NCI-H146 (cell line): ENCODE results near the gene NRG2.

Source experiments
- DNase-seq: peaks from one replicate; lab custom pipeline; 2025; lab: John Stamatoyannopoulos, UW

NRG2 gene

GRCh38 chr5:140010798-140011197, 32.3 kb downstream of the NRG2 start:
- no peak for DNase-seq

GRCh38 chr5:140007311-140007710, 35.8 kb downstream of the NRG2 start:
- no peak for DNase-seq

GRCh38 chr5:140005145-140005591, 37.9 kb downstream of the NRG2 start:
- DNase-seq = no peak

- no peak for DNase-seq
These were observed 38.9 kb downstream of the NRG2 start for GRCh38 chr5:140004174-140004573.

GRCh38 chr5:140003519-140003918, 39.6 kb downstream of the NRG2 start:
- no peak for DNase-seq

- DNase-seq = no peak
These were observed 42.8 kb downstream of the NRG2 start for GRCh38 chr5:140000332-140000731.

GRCh38 chr5:139998837-139999236, 44.3 kb downstream of the NRG2 start:
- DNase-seq = no peak

GRCh38 chr5:139997276-139997675, 45.8 kb downstream of the NRG2 start:
- no peak for DNase-seq

- DNase-seq = no peak
These were observed 47.2 kb downstream of the NRG2 start for GRCh38 chr5:139995929-139996328.

- no peak for DNase-seq
These were observed 48.9 kb downstream of the NRG2 start for GRCh38 chr5:139994234-139994633.

- DNase-seq = no peak
These were observed 57.4 kb downstream of the NRG2 start for GRCh38 chr5:139985733-139986132.

GRCh38 chr5:139985290-139985689, 57.8 kb downstream of the NRG2 start:
- no peak for DNase-seq

- DNase-seq = no peak
These were observed 58.3 kb downstream of the NRG2 start for GRCh38 chr5:139984816-139985215.

GRCh38 chr5:139982975-139983240, 60.2 kb downstream of the NRG2 start:
- DNase-seq = no peak

- DNase-seq = no peak
These were observed 60.7 kb downstream of the NRG2 start for GRCh38 chr5:139982157-139982974.

GRCh38 chr5:139980765-139981164, 62.3 kb downstream of the NRG2 start:
- DNase-seq = no peak

GRCh38 chr5:139979943-139980342, 63.2 kb downstream of the NRG2 start:
- no peak for DNase-seq

- no peak for DNase-seq
These were observed 63.6 kb downstream of the NRG2 start for GRCh38 chr5:139979518-139979917.

GRCh38 chr5:139976703-139977102, 66.4 kb downstream of the NRG2 start:
- no peak for DNase-seq

- no peak for DNase-seq
These were observed 67.2 kb downstream of the NRG2 start for GRCh38 chr5:139975942-139976341.

- no peak for DNase-seq
These were observed 67.8 kb downstream of the NRG2 start for GRCh38 chr5:139975306-139975705.

- DNase-seq = no peak
These were observed 68.4 kb downstream of the NRG2 start for GRCh38 chr5:139974661-139975060.

GRCh38 chr5:139971202-139971725, 71.8 kb downstream of the NRG2 start:
- DNase-seq = no peak

- no peak for DNase-seq
These were observed 73.8 kb downstream of the NRG2 start for GRCh38 chr5:139969318-139969717.
